Thoracic aorta (tissue), 2 donors: ENCODE data around the gene TSPAN5. TPM values are rescaled to one million over a fixed set of nuclear protein-coding genes. Genes with fewer than 3 reads are reported as not detected.

Experiments used
- ATAC-seq: fragments of 150-250 bp; one replicate; pipeline ENCODE4 v1.8.0; 2017; ENCODE audit warnings: low read depth; ENCODE audit not compliant: insufficient number of reproducible peaks, low FRiP score
- DNase-seq: peaks from one replicate; pipeline ENCODE4 v3.0.0-alpha.2; 2020; ENCODE audit warnings: low spot score
- H3K27ac ChIP-seq, 2 donors: fragments of 200-600 bp; sonication (generic); 1 replicate in 1 of 2; 2 replicates in 1 of 2; pipeline ENCODE4 v1.5.1; 2016; ENCODE audit warnings: mild to moderate bottlenecking in 2 of 2, moderate library complexity in 2 of 2
- H3K27me3 ChIP-seq: fragments of 200-600 bp; sonication (generic); replicated peaks from 2 replicates; pipeline ENCODE4 v1.6.0; 2016; ENCODE audit warnings: mild to moderate bottlenecking; ENCODE audit not compliant: insufficient read depth
- H3K36me3 ChIP-seq: fragments of 200-600 bp; sonication (generic); one replicate; pipeline ENCODE4 v1.5.1; 2016
- H3K4me1 ChIP-seq, 2 donors: fragments of 200-600 bp; sonication (generic); 1 replicate in 1 of 2; 2 replicates in 1 of 2; pipeline versions ENCODE4 v1.5.1 to v1.6.0; 2016; ENCODE audit warnings: low read depth in 2 of 2, mild to moderate bottlenecking in 1 of 2; ENCODE audit not compliant: control insufficient read depth in 1 of 2
- H3K4me3 ChIP-seq: fragments of 200-600 bp; sonication (generic); 2 replicates; pipeline ENCODE4 v1.5.1; 2016; ENCODE audit warnings: mild to moderate bottlenecking
- H3K9me3 ChIP-seq: fragments of 200-600 bp; sonication (generic); 2 replicates; pipeline ENCODE4 v1.5.1; 2016
- CTCF ChIP-seq: fragments of 200-600 bp; sonication (generic); IDR thresholded peaks from one replicate; pipeline ENCODE4 v1.5.1; 2019; ENCODE audit warnings: antibody characterized with exemption
- total RNA-seq, 2 donors: library from RNA; depleted of rRNA; stranded (reverse); fragments of >200 nt; gene quantifications; one replicate each; pipeline versions ENCODE4 v1.1.0 to v1.2.3, GENCODE V29; 2016

TSPAN5 gene
- total RNA-seq, 2 donors from 2014 or later, result 7.7 to 11.4 TPM

- Histone ChIP-seq H3K4me1 (peaks cover 5 to 6% of the 10 kb centered on the region in 2 donors), H3K9me3 (no peaks in the 10 kb centered on the region), H3K27ac (no peak overlapping the region), H3K27me3 (no peaks in the 10 kb centered on the region), H3K36me3 (no peaks in the 10 kb centered on the region), H3K4me3 (no peak overlapping the region)
- no peak for TF ChIP-seq CTCF
- ATAC-seq, result no peak
- no peak for DNase-seq
Observed at GRCh38 chr4:98544141-98544817, 114.1 kb downstream of the TSPAN5 start.

GRCh38 chr4:98542011-98542410, 116.4 kb downstream of the TSPAN5 start:
- no peak for TF ChIP-seq CTCF
- H3K36me3 ChIP-seq, result no peaks in the 10 kb centered on the region
- H3K27ac ChIP-seq, result no peak overlapping the region
- no peak overlapping the region for H3K4me3 ChIP-seq
- no peaks in the 10 kb centered on the region for H3K27me3 ChIP-seq
- no peak for ATAC-seq
- H3K9me3 ChIP-seq, result no peaks in the 10 kb centered on the region
- DNase-seq, result no peak
- H3K4me1 ChIP-seq, result peaks cover 5 to 6% of the 10 kb centered on the region in 2 donors

GRCh38 chr4:98540803-98541202, 117.6 kb downstream of the TSPAN5 start:
- no peak for DNase-seq
- no peak for ATAC-seq
- H3K27me3 ChIP-seq, result no peaks in the 10 kb centered on the region
- no peak overlapping the region for H3K4me3 ChIP-seq
- no peaks in the 10 kb centered on the region for H3K9me3 ChIP-seq
- no peaks in the 10 kb centered on the region for H3K36me3 ChIP-seq
- no peaks in the 10 kb centered on the region for H3K4me1 ChIP-seq
- H3K27ac ChIP-seq, result no peak overlapping the region
- no peak for TF ChIP-seq CTCF

GRCh38 chr4:98539741-98540140, 118.7 kb downstream of the TSPAN5 start:
- DNase-seq, result no peak
- Histone ChIP-seq H3K4me1 (no peaks in the 10 kb centered on the region), H3K27me3 (no peaks in the 10 kb centered on the region), H3K36me3 (no peaks in the 10 kb centered on the region), H3K4me3 (no peak overlapping the region), H3K9me3 (no peaks in the 10 kb centered on the region), H3K27ac (no peak overlapping the region)
- TF ChIP-seq CTCF, result no peak
- ATAC-seq, result no peak

- no peaks in the 10 kb centered on the region for H3K36me3 ChIP-seq
- H3K27ac ChIP-seq, result no peak overlapping the region
- H3K4me3 ChIP-seq, result no peak overlapping the region
- H3K4me1 ChIP-seq, result no peaks in the 10 kb centered on the region
- DNase-seq, result no peak
- no peaks in the 10 kb centered on the region for H3K27me3 ChIP-seq
- no peaks in the 10 kb centered on the region for H3K9me3 ChIP-seq
- ATAC-seq, result no peak
- TF ChIP-seq CTCF, result no peak
Observed at GRCh38 chr4:98539299-98539698, 119.1 kb downstream of the TSPAN5 start.
